ENCODE measurements around the gene FAM111A. TPM values are rescaled to one million over a fixed set of nuclear protein-coding genes. Genes with fewer than 3 reads are reported as not detected.

FAM111A gene
- total and polyA plus RNA-seq, 9 of the 15 experiments (the other 6 are each of a cell fraction or from before 2014, with no cell fraction given): 14.8 to 30.6 (median 20.1) TPM

DNA sequence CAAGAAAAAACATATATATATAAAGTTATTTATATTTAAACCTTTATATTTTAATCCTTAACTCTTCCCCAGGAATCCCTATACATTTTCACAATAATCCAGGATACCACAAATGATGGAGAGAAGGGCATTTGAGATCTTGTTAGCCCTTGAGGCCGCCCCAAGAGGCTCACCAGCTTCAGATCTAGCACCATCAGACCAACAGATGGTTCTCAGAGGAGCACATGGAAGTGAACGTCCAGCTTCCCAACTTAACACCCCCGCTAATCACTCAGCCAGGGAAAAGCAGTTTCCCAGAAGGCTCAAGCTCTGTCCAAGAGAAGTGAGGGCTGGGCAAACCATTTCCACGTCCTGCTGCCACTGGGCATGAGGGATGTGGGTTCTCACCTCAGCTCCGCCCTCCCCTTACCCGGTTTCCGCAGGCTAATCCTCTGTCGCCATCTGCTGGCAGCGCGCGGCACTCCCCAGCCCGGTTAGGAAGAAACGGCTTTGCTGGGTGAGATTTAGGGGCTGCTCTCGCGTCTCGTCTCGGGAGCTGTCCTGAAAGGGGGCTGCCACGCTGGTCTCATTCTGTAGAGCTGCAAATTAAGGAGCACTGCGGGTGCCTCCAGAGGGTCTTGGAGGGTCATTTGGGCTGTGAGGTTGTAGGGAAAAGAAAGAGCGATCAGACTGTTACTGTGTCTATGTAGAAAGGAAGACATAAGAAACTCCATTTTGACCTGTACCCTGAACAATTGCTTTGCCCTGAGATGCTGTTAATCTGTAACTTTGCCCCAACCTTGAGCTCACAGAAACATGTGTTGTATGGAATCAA, 6.8 kb upstream of the FAM111A start (continued):
- TF ChIP-seq, protein P1, sequence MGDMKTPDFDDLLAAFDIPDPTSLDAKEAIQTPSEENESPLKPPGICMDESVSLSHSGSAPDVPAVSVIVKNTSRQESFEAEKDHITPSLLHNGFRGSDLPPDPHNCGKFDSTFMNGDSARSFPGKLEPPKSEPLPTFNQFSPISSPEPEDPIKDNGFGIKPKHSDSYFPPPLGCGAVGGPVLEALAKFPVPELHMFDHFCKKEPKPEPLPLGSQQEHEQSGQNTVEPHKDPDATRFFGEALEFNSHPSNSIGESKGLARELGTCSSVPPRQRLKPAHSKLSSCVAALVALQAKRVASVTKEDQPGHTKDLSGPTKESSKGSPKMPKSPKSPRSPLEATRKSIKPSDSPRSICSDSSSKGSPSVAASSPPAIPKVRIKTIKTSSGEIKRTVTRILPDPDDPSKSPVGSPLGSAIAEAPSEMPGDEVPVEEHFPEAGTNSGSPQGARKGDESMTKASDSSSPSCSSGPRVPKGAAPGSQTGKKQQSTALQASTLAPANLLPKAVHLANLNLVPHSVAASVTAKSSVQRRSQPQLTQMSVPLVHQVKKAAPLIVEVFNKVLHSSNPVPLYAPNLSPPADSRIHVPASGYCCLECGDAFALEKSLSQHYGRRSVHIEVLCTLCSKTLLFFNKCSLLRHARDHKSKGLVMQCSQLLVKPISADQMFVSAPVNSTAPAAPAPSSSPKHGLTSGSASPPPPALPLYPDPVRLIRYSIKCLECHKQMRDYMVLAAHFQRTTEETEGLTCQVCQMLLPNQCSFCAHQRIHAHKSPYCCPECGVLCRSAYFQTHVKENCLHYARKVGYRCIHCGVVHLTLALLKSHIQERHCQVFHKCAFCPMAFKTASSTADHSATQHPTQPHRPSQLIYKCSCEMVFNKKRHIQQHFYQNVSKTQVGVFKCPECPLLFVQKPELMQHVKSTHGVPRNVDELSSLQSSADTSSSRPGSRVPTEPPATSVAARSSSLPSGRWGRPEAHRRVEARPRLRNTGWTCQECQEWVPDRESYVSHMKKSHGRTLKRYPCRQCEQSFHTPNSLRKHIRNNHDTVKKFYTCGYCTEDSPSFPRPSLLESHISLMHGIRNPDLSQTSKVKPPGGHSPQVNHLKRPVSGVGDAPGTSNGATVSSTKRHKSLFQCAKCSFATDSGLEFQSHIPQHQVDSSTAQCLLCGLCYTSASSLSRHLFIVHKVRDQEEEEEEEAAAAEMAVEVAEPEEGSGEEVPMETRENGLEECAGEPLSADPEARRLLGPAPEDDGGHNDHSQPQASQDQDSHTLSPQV (IDR thresholded peaks at IDR 0.05): peak; percentile 66
- TF ChIP-seq ETV1 (tag; conservative IDR thresholded peaks at IDR 0.05; ENCODE audit: low read depth): 0 out of 2 replicates have a peak, but pooled peaks have one; percentile 22
- TF ChIP-seq, protein P2, sequence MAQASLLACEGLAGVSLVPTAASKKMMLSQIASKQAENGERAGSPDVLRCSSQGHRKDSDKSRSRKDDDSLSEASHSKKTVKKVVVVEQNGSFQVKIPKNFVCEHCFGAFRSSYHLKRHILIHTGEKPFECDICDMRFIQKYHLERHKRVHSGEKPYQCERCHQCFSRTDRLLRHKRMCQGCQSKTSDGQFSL (CRISPR knock-in tag; IDR thresholded peaks at IDR 0.05): no peak
- TF ChIP-seq, protein P2 (tag; IDR thresholded peaks at IDR 0.05): peak in 1 of 2 experiments; percentile 43; a peak in 1 of 4 replicates
- TF ChIP-seq, protein P3, sequence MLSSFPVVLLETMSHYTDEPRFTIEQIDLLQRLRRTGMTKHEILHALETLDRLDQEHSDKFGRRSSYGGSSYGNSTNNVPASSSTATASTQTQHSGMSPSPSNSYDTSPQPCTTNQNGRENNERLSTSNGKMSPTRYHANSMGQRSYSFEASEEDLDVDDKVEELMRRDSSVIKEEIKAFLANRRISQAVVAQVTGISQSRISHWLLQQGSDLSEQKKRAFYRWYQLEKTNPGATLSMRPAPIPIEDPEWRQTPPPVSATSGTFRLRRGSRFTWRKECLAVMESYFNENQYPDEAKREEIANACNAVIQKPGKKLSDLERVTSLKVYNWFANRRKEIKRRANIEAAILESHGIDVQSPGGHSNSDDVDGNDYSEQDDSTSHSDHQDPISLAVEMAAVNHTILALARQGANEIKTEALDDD (IDR thresholded peaks at IDR 0.05): no peak
- TF ChIP-seq ZNF696 (CRISPR knock-in tag; conservative IDR thresholded peaks at IDR 0.05): no peak
- TF ChIP-seq, protein P4, sequence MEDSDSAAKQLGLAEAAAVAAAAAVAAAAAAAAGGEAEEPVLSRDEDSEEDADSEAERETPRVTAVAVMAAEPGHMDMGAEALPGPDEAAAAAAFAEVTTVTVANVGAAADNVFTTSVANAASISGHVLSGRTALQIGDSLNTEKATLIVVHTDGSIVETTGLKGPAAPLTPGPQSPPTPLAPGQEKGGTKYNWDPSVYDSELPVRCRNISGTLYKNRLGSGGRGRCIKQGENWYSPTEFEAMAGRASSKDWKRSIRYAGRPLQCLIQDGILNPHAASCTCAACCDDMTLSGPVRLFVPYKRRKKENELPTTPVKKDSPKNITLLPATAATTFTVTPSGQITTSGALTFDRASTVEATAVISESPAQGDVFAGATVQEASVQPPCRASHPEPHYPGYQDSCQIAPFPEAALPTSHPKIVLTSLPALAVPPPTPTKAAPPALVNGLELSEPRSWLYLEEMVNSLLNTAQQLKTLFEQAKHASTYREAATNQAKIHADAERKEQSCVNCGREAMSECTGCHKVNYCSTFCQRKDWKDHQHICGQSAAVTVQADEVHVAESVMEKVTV (CRISPR knock-in tag; IDR thresholded peaks at IDR 0.05): peak; percentile 66
- TF ChIP-seq BHLHE40 (IDR thresholded peaks at IDR 0.05; ENCODE audit: low read length): no peak
- TF ChIP-seq CC2D1A (IDR thresholded peaks at IDR 0.05): peak; percentile 64; the same call in 1 of the 2 replicates
- peak; percentile 42; the same call in 1 of the 2 replicates for TF ChIP-seq SP1 (CRISPR knock-in tag; IDR thresholded peaks at IDR 0.05)
- TF ChIP-seq FOXJ2 (tag; IDR thresholded peaks at IDR 0.05): no peak
- peak; percentile 67; the same call in 1 of the 2 replicates for TF ChIP-seq PTTG1 (tag; IDR thresholded peaks at IDR 0.05; ENCODE audit: low read depth)
- 0 out of 2 replicates have a peak, but pooled peaks have one; percentile 34 for TF ChIP-seq ZNF175 (CRISPR knock-in tag; IDR thresholded peaks at IDR 0.05; ENCODE audit: low read depth)
- peak; percentile 29 to 90; a peak in 3 of 4 replicates for TF ChIP-seq MAZ (CRISPR knock-in tag; conservative IDR thresholded peaks at IDR 0.05 in 1 of 2, IDR thresholded peaks at IDR 0.05 in 1 of 2)
- peak; percentile 17; the same call in 1 of the 2 replicates for TF ChIP-seq CTBP1 (IDR thresholded peaks at IDR 0.05; ENCODE audit: borderline replicate concordance)
